Left ventricle myocardium inferior (tissue), 1 donor: Measurements from ENCODE around the gene CCDC92. TPM values are rescaled to one million over a fixed set of nuclear protein-coding genes. Genes with fewer than 3 reads are reported as not detected.
A peak's percentile ranks its signal among the peaks of the same experiment; 100 is the strongest.

Experiments used
- DNase-seq: peaks from one replicate; pipeline ENCODE4 v3.0.0-alpha.2; 2020
- H3K27ac ChIP-seq: fragments of 200-600 bp; replicated peaks from 2 replicates; pipeline ENCODE4 v1.8.0; 2021
- H3K27me3 ChIP-seq: fragments of 200-600 bp; 2 replicates; pipeline ENCODE4 v1.8.0; 2021; ENCODE audit warnings: low read depth
- H3K36me3 ChIP-seq: fragments of 200-600 bp; 2 replicates; pipeline ENCODE4 v1.8.0; 2021
- H3K4me1 ChIP-seq: fragments of 200-600 bp; 2 replicates; pipeline ENCODE4 v1.8.0; 2021
- H3K4me3 ChIP-seq: fragments of 200-600 bp; 2 replicates; pipeline ENCODE4 v1.8.0; 2021; ENCODE audit warnings: mild to moderate bottlenecking, moderate library complexity
- H3K9me3 ChIP-seq: fragments of 200-600 bp; replicated peaks from 2 replicates; pipeline ENCODE4 v1.8.0; 2021
- CTCF ChIP-seq: fragments of 200-600 bp; IDR thresholded peaks from 2 replicates; pipeline ENCODE4 v1.8.0; 2021; ENCODE audit warnings: antibody characterized with exemption, mild to moderate bottlenecking, borderline replicate concordance
- intact Hi-C: fragments of 100-400 bp; cut with micrococcal nuclease; formaldehyde crosslinking; loops from one replicate; pipeline ENCODE4 v1.11.0; 2022
- total RNA-seq: library from RNA; stranded (reverse); fragmentation: NEBNext Ultra II Directional; extraction: Animal tissue kit (Norgen Biotek cat#: 25700); gene quantifications from one replicate; pipeline ENCODE4 v1.2.1, GENCODE V29; 2021
- donor health status: DM: no; HTN: yes; CAD: no; lungs with severe emphysema.

Gene CCDC92
- total RNA-seq, 1 donor from 2014 or later = 57.2 TPM

- Histone ChIP-seq H3K36me3 (peaks cover 50% of the 10 kb centered on the region), H3K27me3 (no peaks in the 10 kb centered on the region), H3K4me1 (peaks cover 45% of the 10 kb centered on the region), H3K27ac (peak overlapping the region; percentile 58), H3K9me3 (peaks cover 4% of the 10 kb centered on the region), H3K4me3 (no peak overlapping the region)
- TF ChIP-seq CTCF = no peak
- no peak for DNase-seq
- intact Hi-C loops = no loop called here
Observed at GRCh38 chr12:123945287-123946151, 27.1 kb downstream of the CCDC92 start.

GRCh38 chr12:123944696-123945095 lies 27.9 kb downstream of the CCDC92 start:
- no peaks in the 10 kb centered on the region for H3K27me3 ChIP-seq
- peaks cover 4% of the 10 kb centered on the region for H3K9me3 ChIP-seq
- peaks cover 58% of the 10 kb centered on the region for H3K36me3 ChIP-seq
- no peak for DNase-seq
- no peak overlapping the region for H3K27ac ChIP-seq
- intact Hi-C loops = no loop called here
- no peak overlapping the region for H3K4me3 ChIP-seq
- TF ChIP-seq CTCF = no peak
- H3K4me1 ChIP-seq = peaks cover 36% of the 10 kb centered on the region

GRCh38 chr12:123943816-123944215 lies 28.8 kb downstream of the CCDC92 start:
- Histone ChIP-seq H3K4me1 (peaks cover 28% of the 10 kb centered on the region), H3K27me3 (no peaks in the 10 kb centered on the region), H3K36me3 (peaks cover 62% of the 10 kb centered on the region), H3K4me3 (no peak overlapping the region), H3K27ac (no peak overlapping the region), H3K9me3 (peaks cover 4% of the 10 kb centered on the region)
- intact Hi-C loops = no loop called here
- no peak for TF ChIP-seq CTCF
- no peak for DNase-seq

GRCh38 chr12:123942911-123943648 lies 29.6 kb downstream of the CCDC92 start:
- Histone ChIP-seq H3K4me1 (peaks cover 21% of the 10 kb centered on the region), H3K36me3 (peaks cover 62% of the 10 kb centered on the region), H3K4me3 (no peak overlapping the region), H3K27ac (no peak overlapping the region), H3K9me3 (peaks cover 4% of the 10 kb centered on the region), H3K27me3 (no peaks in the 10 kb centered on the region)
- TF ChIP-seq CTCF = no peak
- DNase-seq = no peak
- intact Hi-C loops = no loop called here

- no peak for TF ChIP-seq CTCF
- Histone ChIP-seq H3K9me3 (peaks cover 4% of the 10 kb centered on the region), H3K4me3 (no peak overlapping the region), H3K27me3 (no peaks in the 10 kb centered on the region), H3K27ac (no peak overlapping the region), H3K36me3 (peaks cover 68% of the 10 kb centered on the region), H3K4me1 (peaks cover 15% of the 10 kb centered on the region)
- no peak for DNase-seq
- intact Hi-C loops = no loop called here
Observed at GRCh38 chr12:123942238-123942653, 30.4 kb downstream of the CCDC92 start.
